Epithelial cell of umbilical artery (primary cell): ENCODE results near the gene RBM34. TPM values are rescaled to one million over a fixed set of nuclear protein-coding genes. Genes with fewer than 3 reads are reported as not detected.

Experiments used
- total RNA-seq: library from RNA; depleted of rRNA; stranded (reverse); fragments of >200 nt; gene quantifications from 2 replicates; pipeline ENCODE4 v1.2.3, GENCODE V29; 2014

RBM34 gene, protein sequence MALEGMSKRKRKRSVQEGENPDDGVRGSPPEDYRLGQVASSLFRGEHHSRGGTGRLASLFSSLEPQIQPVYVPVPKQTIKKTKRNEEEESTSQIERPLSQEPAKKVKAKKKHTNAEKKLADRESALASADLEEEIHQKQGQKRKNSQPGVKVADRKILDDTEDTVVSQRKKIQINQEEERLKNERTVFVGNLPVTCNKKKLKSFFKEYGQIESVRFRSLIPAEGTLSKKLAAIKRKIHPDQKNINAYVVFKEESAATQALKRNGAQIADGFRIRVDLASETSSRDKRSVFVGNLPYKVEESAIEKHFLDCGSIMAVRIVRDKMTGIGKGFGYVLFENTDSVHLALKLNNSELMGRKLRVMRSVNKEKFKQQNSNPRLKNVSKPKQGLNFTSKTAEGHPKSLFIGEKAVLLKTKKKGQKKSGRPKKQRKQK
- 60.7 and 79.9 TPM in 2 replicates for total RNA-seq

DNA sequence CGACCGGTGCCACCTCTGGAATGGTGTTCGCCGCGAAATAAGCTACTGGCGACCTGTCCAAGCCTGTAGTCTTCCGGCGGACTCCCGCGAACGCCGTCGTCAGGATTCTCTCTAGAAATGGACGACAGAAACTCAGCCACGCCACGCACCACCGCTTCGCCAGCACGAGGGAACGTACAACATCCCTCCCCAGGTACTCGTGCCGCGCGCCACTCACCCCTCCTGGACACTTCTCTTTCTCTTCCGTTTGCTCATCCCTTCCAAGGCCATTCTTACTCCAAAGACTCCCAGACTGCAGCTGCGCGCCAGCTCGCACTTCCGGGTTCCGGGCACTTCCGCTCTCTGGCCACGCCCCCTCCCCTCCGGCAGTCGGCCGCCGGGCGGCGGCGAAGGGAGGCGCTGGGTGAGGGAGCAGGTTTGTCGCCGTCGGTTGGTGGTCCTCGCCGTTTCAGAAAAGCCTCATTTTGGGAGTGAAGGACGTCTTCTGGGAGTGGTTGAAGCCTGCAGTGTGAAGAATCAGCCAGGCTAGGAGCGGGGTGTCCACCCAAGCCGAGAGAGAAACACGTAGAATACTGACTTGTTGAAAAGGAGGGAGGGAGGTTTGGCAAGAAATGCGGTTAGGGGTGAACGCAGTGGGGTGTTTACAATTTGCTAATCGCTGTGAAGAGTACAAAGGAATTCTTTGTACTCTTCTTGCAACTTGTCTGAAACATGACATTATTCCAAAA lies at the start of gene RBM34:
Gene RBM34 (minus strand): TSS at position 294 of the 728 bp plus-strand sequence. CDS start 24 bp downstream, at position 270.

DNA sequence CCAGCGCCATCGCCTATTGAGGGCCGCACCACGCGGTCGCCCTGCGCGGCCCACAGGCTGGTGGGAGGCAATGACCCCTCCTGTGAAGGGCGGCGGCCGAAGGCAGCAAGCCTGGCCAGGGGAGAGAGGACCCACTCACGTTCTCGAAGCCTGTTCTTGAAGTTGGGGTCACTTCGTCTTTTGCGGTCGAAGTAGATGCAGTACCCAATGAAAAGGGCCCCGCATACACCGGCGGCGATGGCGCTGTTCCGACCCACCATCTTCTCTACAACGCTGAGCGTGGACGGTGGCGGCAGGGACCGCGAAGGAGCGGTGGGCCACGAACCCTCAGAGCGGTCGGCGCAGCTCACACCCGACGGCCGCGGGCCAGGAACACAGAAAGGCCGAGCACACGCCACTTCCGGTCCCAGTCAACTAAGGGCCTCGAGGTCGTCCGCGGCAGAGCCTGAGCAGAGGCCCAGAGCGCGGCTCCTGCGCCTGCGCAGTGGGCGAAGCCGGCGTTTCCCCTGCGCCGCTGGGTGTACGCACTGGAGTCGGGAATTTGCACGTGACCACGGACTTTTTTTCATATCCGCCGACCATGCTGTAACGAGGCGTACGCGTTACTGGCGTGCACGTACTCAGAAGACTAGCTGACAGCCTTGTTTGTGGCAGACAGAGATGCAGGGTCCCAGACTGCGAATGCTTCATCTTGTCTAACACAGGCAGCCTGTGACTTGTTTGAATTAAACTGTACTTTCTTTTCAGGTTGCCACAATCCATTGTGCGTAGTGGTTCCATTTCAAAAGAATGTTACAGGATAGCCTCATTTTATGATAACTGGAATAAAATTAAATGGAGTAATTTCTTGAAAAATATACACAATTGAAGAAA lies 32.4 kb downstream of the RBM34 start, which contains the start of gene TOMM20:
Gene TOMM20 (minus strand): TSS at position 382 of the 873 bp plus-strand sequence. CDS start 122 bp downstream, at position 260.

Other genes starting within 250 kb of the RBM34 start
- gene TOMM20, start 32.4 kb downstream of the RBM34 start, total RNA-seq, result 83.4 and 116 TPM in 2 replicates
- 32.2 and 39.2 TPM in 2 replicates for gene ARID4B, start 166.9 kb upstream of the RBM34 start, total RNA-seq
- gene GGPS1, start 167.3 kb upstream of the RBM34 start, total RNA-seq, result 18.1 and 22.7 TPM in 2 replicates
- gene TBCE, start 206.2 kb upstream of the RBM34 start, total RNA-seq, result 22.4 and 35.1 TPM in 2 replicates